H7 (cell line): ENCODE measurements around the gene TEDDM1. TPM values are rescaled to one million over a fixed set of nuclear protein-coding genes. Genes with fewer than 3 reads are reported as not detected.
"Not testable (repeated sequence)": the region's sequence is repeated elsewhere in the genome, so short reads cannot be mapped to it uniquely, and the experiment has no call there.

Experiments used
- DNase-seq: peaks from one replicate; pipeline ENCODE4 v3.0.0; 2012
- H3K27me3 ChIP-seq: 2 replicates; pipeline ENCODE4 v1.6.0; 2011; ENCODE audit warnings: mild to moderate bottlenecking, low read length; ENCODE audit not compliant: control insufficient read depth, insufficient read depth
- H3K36me3 ChIP-seq: replicated peaks from 2 replicates; pipeline ENCODE4 v1.5.1; 2011; ENCODE audit warnings: low read length; ENCODE audit not compliant: control insufficient read depth, insufficient read depth
- H3K4me3 ChIP-seq: 2 replicates; pipeline ENCODE4 v1.5.1; 2011; ENCODE audit warnings: low read depth, mild to moderate bottlenecking, control low read depth, low read length, moderate library complexity; ENCODE audit not compliant: insufficient read depth
- total RNA-seq: library from RNA; depleted of rRNA; stranded (reverse); fragments of >200 nt; shearing (Covaris generic); gene quantifications from 2 replicates; pipeline ENCODE4 v1.2.3, GENCODE V29; 2014; rRNA removed

Gene TEDDM1
- not detected in 2 replicates for total RNA-seq

- Histone ChIP-seq H3K27me3 (no peaks in the 10 kb centered on the region), H3K36me3 (no peaks in the 10 kb centered on the region), H3K4me3 (no peak within 1 kb of the TSS)
- no peak for DNase-seq
Measured at GRCh38 chr1:182400567-182400966, at the start of gene TEDDM1. Gene TEDDM1, minus strand, starts transcription at chr1:182400667. Its CDS starts 182 bp downstream, at chr1:182400485.

GRCh38 chr1:182450087-182450486 lies 49.6 kb upstream of the TEDDM1 start, which contains the start of gene RGSL1:
Gene RGSL1, plus strand, starts transcription at chr1:182450146. Its CDS starts 20 bp downstream, at chr1:182450166.
- no peak for DNase-seq
- Histone ChIP-seq H3K36me3 (no peaks in the 10 kb centered on the region), H3K4me3 (no peak within 1 kb of the TSS), H3K27me3 (no peaks in the 10 kb centered on the region; the same call in 1 of the 2 replicates)

GRCh38 chr1:182447660-182448059 lies 47.2 kb upstream of the TEDDM1 start:
- H3K27me3 ChIP-seq: no peaks in the 10 kb centered on the region; the same call in 1 of the 2 replicates
- no peak for DNase-seq

GRCh38 chr1:182447124-182447523 lies 46.7 kb upstream of the TEDDM1 start:
- not testable (repeated sequence) for H3K36me3 ChIP-seq, DNase-seq, H3K4me3 ChIP-seq, H3K27me3 ChIP-seq

More at GRCh38 chr1:182447660-182448059, 47.2 kb upstream of the TEDDM1 start:
- H3K4me3 ChIP-seq: no peak overlapping the region
- H3K36me3 ChIP-seq: no peaks in the 10 kb centered on the region

GRCh38 chr1:182446033-182446669 lies 45.7 kb upstream of the TEDDM1 start:
- H3K27me3 ChIP-seq: no peaks in the 10 kb centered on the region; the same call in 1 of the 2 replicates
- peak; percentile 66 for DNase-seq
- no peak overlapping the region for H3K4me3 ChIP-seq
- no peaks in the 10 kb centered on the region for H3K36me3 ChIP-seq

GRCh38 chr1:182444497-182444896 lies 44.0 kb upstream of the TEDDM1 start:
- H3K36me3 ChIP-seq: no peaks in the 10 kb centered on the region
- no peak overlapping the region for H3K4me3 ChIP-seq
- H3K27me3 ChIP-seq: no peaks in the 10 kb centered on the region; the same call in 1 of the 2 replicates
- DNase-seq: no peak

- DNase-seq: peak; percentile 1
Measured at GRCh38 chr1:182442333-182442732, 41.9 kb upstream of the TEDDM1 start.

GRCh38 chr1:182441719-182442118 lies 41.3 kb upstream of the TEDDM1 start:
- no peaks in the 10 kb centered on the region for H3K27me3 ChIP-seq
- H3K36me3 ChIP-seq: no peaks in the 10 kb centered on the region
- DNase-seq: peak; percentile 0
- no peak overlapping the region for H3K4me3 ChIP-seq

More at GRCh38 chr1:182442333-182442732, 41.9 kb upstream of the TEDDM1 start:
- no peaks in the 10 kb centered on the region for H3K36me3 ChIP-seq
- no peaks in the 10 kb centered on the region for H3K27me3 ChIP-seq
- H3K4me3 ChIP-seq: no peak overlapping the region

GRCh38 chr1:182438326-182438725 lies 37.9 kb upstream of the TEDDM1 start:
- H3K27me3 ChIP-seq: no peaks in the 10 kb centered on the region
- DNase-seq: no peak
- no peak overlapping the region for H3K4me3 ChIP-seq
- no peaks in the 10 kb centered on the region for H3K36me3 ChIP-seq

GRCh38 chr1:182433580-182433979 lies 33.1 kb upstream of the TEDDM1 start:
- DNase-seq: no peak
- no peak overlapping the region for H3K4me3 ChIP-seq

GRCh38 chr1:182431278-182431677 lies 30.8 kb upstream of the TEDDM1 start:
- Histone ChIP-seq H3K4me3 (no peak overlapping the region), H3K36me3 (no peaks in the 10 kb centered on the region)
- DNase-seq: no peak

More at GRCh38 chr1:182433580-182433979, 33.1 kb upstream of the TEDDM1 start:
- Histone ChIP-seq H3K36me3 (no peaks in the 10 kb centered on the region), H3K27me3 (no peaks in the 10 kb centered on the region)

GRCh38 chr1:182430263-182431068 lies 30.0 kb upstream of the TEDDM1 start:
- H3K36me3 ChIP-seq: no peaks in the 10 kb centered on the region
- no peak for DNase-seq
- H3K4me3 ChIP-seq: no peak overlapping the region
- no peaks in the 10 kb centered on the region for H3K27me3 ChIP-seq

More at GRCh38 chr1:182431278-182431677, 30.8 kb upstream of the TEDDM1 start:
- no peaks in the 10 kb centered on the region for H3K27me3 ChIP-seq

- no peaks in the 10 kb centered on the region for H3K36me3 ChIP-seq
- no peak overlapping the region for H3K4me3 ChIP-seq
- DNase-seq: no peak
- no peaks in the 10 kb centered on the region for H3K27me3 ChIP-seq
Measured at GRCh38 chr1:182428043-182428442, 27.6 kb upstream of the TEDDM1 start.

- no peaks in the 10 kb centered on the region for H3K36me3 ChIP-seq
- no peak overlapping the region for H3K4me3 ChIP-seq
- no peaks in the 10 kb centered on the region for H3K27me3 ChIP-seq
- no peak for DNase-seq
Measured at GRCh38 chr1:182426442-182427430, 26.3 kb upstream of the TEDDM1 start.
